ENCODE measurements around the gene CYP26B1. TPM values are rescaled to one million over a fixed set of nuclear protein-coding genes. Genes with fewer than 3 reads are reported as not detected.
"Not testable (repeated sequence)": the region's sequence is repeated elsewhere in the genome, so short reads cannot be mapped to it uniquely, and the experiment has no call there.

CYP26B1 gene
- total RNA-seq, 1 donor from 2014 or later, result 1.1 TPM

DNA sequence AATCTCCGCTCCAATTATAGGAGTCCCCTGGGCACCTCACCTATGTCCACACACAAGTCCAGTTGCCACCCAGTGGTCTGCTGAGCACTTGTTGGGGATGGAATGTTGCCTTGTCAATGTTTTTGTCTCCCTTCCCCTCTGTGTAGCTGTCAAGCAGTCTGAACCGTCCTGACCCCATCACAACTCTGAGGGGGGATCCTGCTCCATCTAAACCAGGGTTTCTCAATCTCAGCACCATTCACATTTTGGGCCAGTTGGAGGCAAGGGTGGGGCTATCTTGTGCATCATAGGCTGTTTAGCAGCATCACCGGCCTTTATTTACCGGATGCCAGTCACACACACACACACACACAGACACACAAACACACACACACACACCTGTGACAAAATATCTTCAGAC is 53.0 kb downstream of the CYP26B1 start:
- no peak for TF ChIP-seq CTCF (IDR thresholded peaks at IDR 0.05; ENCODE audit: insufficient read depth, low read length, poor library complexity, severe bottlenecking)
- Histone ChIP-seq H3K27me3 (ENCODE audit: control insufficient read depth, insufficient read depth, low read length) (no peaks in the 10 kb centered on the region), H3K36me3 (ENCODE audit: control insufficient read depth, insufficient read depth, low read length) (no peaks in the 10 kb centered on the region), H3K4me3 (ENCODE audit: low read depth, low read length) (no peak overlapping the region)
- no peak for DNase-seq (ENCODE audit: low read depth)

DNA sequence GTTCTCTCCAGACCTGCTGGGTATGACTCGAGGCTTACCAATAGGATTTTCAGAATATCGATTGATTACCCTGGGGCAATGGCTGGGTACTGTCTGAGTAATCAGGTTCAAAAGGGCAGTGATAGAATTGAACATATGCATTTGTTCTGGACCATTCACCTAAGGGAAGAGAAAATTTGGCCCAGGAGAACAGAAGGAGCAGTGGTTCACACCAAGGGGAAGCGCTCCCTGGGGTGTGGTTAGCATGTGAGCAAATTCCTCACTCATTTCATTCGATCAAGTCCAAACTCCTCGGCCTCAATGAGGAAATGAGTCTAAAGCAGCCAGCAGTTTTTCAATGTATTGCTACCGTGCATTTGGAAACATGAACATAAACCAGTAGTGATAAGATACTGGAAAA is 55.6 kb downstream of the CYP26B1 start:
- no peak for DNase-seq (ENCODE audit: low read depth)
- no peaks in the 10 kb centered on the region for H3K36me3 ChIP-seq (ENCODE audit: control insufficient read depth, insufficient read depth, low read length)

GRCh38 chr2:72090781-72091482 is 56.7 kb downstream of the CYP26B1 start:
- no peak for DNase-seq (ENCODE audit: low read depth)
- no peak for TF ChIP-seq CTCF (IDR thresholded peaks at IDR 0.05; ENCODE audit: insufficient read depth, low read length, poor library complexity, severe bottlenecking)
- H3K27me3 ChIP-seq (ENCODE audit: control insufficient read depth, insufficient read depth, low read length), result no peaks in the 10 kb centered on the region
- no peaks in the 10 kb centered on the region for H3K36me3 ChIP-seq (ENCODE audit: control insufficient read depth, insufficient read depth, low read length)
- H3K4me3 ChIP-seq (ENCODE audit: low read depth, low read length), result no peak overlapping the region

More for the DNA sequence above, 55.6 kb downstream of the CYP26B1 start:
- TF ChIP-seq CTCF (IDR thresholded peaks at IDR 0.05; ENCODE audit: insufficient read depth, low read length, poor library complexity, severe bottlenecking), result no peak
- no peaks in the 10 kb centered on the region for H3K27me3 ChIP-seq (ENCODE audit: control insufficient read depth, insufficient read depth, low read length)
- no peak overlapping the region for H3K4me3 ChIP-seq (ENCODE audit: low read depth, low read length)

GRCh38 chr2:72090271-72090720 is 57.4 kb downstream of the CYP26B1 start:
- DNase-seq (ENCODE audit: low read depth), result no peak
- no peak for TF ChIP-seq CTCF (IDR thresholded peaks at IDR 0.05; ENCODE audit: insufficient read depth, low read length, poor library complexity, severe bottlenecking)
- no peaks in the 10 kb centered on the region for H3K27me3 ChIP-seq (ENCODE audit: control insufficient read depth, insufficient read depth, low read length)

DNA sequence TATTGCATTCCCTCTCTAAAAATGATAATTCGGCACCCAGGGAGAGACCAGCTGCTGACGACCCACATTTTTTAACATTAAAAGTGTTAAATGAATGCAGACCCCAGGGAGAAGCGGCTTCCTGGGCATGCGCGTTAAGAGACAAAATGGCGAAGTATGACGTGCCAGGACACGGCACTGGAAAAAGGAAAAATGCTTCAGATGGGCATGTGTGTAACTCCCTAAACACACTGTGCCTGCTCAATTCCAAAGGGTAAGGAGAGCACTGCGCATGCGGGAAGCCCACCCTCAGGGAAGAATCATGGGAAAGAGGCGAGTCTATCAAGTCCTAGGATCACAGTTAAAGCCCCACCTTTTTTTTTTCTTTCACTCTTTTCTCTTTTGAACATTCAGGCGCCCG is 58.1 kb downstream of the CYP26B1 start:
- no peaks in the 10 kb centered on the region for H3K27me3 ChIP-seq (ENCODE audit: control insufficient read depth, insufficient read depth, low read length)
- TF ChIP-seq CTCF (IDR thresholded peaks at IDR 0.05; ENCODE audit: insufficient read depth, low read length, poor library complexity, severe bottlenecking), result no peak
- H3K4me3 ChIP-seq (ENCODE audit: low read depth, low read length), result no peak overlapping the region
- no peaks in the 10 kb centered on the region for H3K36me3 ChIP-seq (ENCODE audit: control insufficient read depth, insufficient read depth, low read length)
- no peak for DNase-seq (ENCODE audit: low read depth)

More at GRCh38 chr2:72090271-72090720, 57.4 kb downstream of the CYP26B1 start:
- H3K4me3 ChIP-seq (ENCODE audit: low read depth, low read length), result no peak overlapping the region
- H3K36me3 ChIP-seq (ENCODE audit: control insufficient read depth, insufficient read depth, low read length), result no peaks in the 10 kb centered on the region

GRCh38 chr2:72089028-72089427 is 58.6 kb downstream of the CYP26B1 start:
- Histone ChIP-seq H3K4me3 (ENCODE audit: low read depth, low read length) (no peak overlapping the region), H3K36me3 (ENCODE audit: control insufficient read depth, insufficient read depth, low read length) (no peaks in the 10 kb centered on the region), H3K27me3 (ENCODE audit: control insufficient read depth, insufficient read depth, low read length) (no peaks in the 10 kb centered on the region)
- no peak for DNase-seq (ENCODE audit: low read depth)
- no peak for TF ChIP-seq CTCF (IDR thresholded peaks at IDR 0.05; ENCODE audit: insufficient read depth, low read length, poor library complexity, severe bottlenecking)

DNA sequence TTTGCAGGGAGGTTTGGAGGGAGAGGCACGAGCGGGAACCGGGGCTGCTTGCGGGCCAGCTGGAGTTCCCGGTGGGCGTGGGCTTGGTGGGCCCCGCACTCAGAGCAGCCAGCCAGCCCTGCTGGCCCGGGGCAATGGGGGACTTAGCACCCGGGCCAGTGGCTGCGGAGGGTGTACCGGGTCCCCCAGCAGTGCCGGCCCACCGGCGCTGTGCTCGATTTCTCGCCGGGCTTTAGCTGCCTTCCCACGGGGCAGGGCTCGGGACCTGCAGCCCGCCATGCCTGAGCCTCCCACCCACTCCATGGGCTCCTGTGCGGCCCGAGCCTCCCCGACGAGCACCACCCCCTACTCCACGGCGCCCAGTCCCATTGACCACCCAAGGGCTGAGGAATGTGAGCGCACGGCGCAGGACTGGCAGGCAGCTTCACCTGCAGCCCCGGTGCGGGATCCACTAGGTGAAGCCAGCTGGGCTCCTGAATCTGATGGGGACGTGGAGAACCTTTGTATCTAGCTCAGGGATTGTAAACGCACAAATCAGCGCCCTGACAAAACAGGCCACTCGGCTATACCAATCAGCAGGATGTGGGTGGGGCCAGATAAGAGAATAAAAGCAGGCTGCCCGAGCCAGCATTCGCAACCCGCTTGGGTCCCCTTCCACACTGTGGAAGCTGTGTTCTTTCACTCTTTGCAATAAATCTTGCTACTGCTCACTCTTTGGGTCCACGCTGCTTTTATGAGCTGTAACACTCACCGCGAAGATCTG is 60.6 kb downstream of the CYP26B1 start:
- H3K4me3 ChIP-seq (ENCODE audit: low read depth, low read length); H3K36me3 ChIP-seq (ENCODE audit: control insufficient read depth, insufficient read depth, low read length); H3K27me3 ChIP-seq (ENCODE audit: control insufficient read depth, insufficient read depth, low read length); DNase-seq (ENCODE audit: low read depth): not testable (repeated sequence)

Measured in kidney epithelial cell (primary cell).